ENCODE results near the gene FBLN2.

The FBLN2 gene

DNA sequence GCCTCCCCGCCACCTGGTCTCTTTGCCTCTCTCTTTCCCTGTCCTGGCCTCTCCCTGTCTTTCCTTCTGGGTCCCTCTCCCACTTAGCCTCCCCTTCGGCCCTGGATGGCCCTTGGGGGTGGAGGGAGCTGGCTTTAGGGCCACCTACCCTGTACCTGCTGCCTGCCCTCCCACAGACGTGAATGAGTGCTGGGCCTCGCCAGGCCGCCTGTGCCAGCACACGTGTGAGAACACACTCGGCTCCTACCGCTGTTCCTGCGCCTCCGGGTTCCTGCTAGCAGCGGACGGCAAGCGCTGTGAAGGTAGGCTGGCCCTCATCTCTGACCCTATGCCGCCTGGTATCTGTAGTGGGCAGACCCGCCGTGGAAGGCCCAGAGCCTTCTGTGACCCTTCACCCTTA, 80.7 kb downstream of the FBLN2 start:
- DNase-seq: peak in 1 of 10 donors; percentile 24
- intact Hi-C loops (cut with DNase I): no loop called here

DNA sequence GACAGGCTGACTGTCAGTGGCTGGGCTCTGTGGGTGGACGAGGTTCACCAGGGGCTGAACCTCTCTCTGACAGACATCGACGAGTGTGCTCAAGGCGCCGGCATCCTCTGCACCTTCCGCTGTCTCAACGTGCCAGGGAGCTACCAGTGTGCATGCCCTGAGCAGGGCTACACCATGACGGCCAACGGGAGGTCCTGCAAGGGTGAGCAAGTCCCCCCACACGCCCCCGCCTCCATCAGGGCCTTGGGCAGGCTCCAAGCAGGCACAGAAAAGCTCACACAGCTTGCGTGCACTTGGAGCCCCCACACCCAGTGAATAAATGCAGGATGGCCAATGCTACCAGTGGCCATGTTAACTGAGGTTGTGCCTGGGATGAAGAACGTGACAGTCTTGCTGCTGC, 82.3 kb downstream of the FBLN2 start:
- peak in 1 of 10 donors; percentile 30 for DNase-seq
- intact Hi-C loops (cut with DNase I): no loop called here

DNA sequence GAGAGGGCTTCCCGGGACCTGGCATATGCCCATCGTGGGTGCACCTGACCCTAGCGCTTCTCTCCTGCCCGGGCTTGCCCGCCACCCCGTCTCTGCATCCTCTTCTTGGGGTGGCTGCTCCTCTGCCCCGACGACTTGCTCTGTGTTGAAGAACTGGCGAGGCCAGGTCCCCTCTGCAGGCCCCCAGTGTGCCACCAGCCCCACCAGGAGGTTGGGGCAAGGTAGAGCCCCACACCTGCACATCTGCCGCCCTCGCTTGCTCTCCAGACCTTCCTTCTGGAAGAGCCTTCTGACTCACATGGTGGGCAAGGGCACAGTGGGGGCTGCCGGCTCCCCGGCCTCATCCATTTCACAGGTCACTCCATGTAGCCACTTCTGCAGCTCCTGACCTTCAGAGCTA, 84.3 kb downstream of the FBLN2 start:
- no peak for DNase-seq
- intact Hi-C loops (cut with DNase I): no loop called here

DNA sequence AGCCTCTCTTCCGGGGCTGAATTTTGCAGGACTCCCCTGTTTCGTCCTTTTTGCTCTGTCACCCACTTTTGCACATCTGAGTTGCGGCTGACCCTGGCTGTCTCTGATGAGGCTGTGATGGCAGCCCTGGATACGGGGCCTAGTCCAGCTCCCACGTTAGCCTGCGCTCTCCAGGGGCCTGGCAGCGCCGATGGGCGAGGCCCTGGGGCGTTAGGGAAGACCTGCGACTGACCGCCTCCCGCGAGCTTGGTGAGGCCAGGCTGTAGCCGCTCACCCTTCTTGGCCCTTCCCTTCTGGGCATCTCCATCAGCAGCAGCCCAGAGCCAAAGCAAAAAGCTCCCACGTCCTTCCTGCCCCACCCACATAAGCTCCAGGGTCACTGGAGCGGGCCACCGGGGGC, 85.2 kb downstream of the FBLN2 start:
- no peak for DNase-seq
- intact Hi-C loops (cut with DNase I): no loop called here

DNA sequence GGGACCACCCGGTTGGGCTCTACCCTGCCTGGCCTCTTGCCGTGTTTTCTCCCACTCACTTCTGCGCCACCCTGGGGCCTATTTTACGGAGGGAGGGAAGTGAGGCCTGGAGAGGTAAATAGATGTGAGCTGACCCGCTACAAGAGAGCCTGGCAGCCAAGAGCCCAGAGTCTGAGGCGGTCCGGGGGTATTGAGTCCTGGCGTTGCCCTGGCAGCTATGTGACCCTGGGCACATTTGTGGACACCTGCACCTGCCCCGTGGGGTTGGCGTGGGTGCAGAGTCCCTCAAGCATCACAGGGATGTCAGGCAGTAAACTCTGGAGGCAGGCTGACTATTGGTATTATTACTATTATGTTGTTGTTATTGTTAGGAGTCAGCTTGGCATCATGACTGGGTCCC, 85.7 kb downstream of the FBLN2 start:
- no peak for DNase-seq
- intact Hi-C loops (cut with DNase I): no loop called here

DNA sequence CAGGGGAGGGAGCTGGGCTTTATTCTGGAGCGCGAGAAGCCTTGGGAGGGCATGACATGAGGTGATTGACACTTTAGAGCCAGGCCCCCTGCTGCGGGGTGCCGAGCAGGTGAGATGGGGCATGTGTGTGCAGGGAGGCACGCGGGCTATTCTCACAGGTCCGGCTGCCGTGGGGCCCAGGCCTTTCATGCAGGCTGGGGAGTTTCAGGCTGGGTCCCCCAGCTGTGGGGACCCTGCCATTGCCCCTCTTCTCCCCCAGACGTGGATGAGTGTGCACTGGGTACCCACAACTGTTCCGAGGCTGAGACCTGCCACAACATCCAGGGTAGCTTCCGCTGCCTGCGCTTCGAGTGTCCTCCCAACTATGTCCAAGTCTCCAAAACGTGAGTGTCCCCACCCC, 87.3 kb downstream of the FBLN2 start:
- peak in 1 of 10 donors; percentile 21 for DNase-seq
- intact Hi-C loops (cut with DNase I): no loop called here

DNA sequence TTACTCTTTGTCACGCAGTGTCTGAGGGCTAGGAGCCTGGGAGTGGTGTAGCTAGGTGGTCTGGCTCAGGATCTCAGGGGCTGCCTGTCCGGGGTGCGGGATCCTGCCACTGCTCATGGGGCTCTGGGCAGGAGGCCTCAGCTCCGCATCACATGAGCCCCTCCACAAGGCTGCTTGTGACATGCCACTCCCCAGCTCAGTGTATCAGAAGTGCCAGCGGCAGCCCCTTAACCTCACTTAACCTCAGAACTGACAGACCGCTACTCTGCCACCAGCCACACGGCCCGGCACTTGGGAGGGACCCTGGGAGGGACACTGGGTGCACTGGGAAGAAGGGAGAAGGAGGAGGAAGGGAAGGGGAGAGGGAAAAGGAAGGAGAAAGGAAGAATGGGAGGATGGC, 87.9 kb downstream of the FBLN2 start:
- no peak for DNase-seq
- intact Hi-C loops (cut with DNase I): no loop called here

DNA sequence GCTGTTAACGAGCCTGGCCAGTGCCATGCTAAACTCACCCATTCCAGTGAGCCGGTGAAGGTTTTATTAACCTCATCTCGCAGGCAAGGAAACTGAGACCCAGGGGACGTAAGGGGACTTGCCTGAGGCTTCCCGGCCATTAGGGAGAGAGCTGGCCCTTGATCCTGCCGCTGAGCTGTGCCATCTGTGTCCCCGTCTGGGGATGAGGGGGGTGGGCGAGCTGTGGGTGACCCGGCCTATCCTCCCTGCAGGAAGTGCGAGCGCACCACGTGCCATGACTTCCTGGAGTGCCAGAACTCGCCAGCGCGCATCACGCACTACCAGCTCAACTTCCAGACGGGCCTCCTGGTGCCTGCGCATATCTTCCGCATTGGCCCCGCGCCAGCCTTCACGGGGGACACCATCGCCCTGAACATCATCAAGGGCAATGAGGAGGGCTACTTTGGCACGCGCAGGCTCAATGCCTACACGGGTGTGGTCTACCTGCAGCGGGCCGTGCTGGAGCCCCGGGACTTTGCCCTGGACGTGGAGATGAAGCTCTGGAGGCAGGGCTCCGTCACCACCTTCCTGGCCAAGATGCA, 88.5 kb downstream of the FBLN2 start:
- no peak for DNase-seq
- intact Hi-C loops (cut with DNase I): no loop called here

DNA sequence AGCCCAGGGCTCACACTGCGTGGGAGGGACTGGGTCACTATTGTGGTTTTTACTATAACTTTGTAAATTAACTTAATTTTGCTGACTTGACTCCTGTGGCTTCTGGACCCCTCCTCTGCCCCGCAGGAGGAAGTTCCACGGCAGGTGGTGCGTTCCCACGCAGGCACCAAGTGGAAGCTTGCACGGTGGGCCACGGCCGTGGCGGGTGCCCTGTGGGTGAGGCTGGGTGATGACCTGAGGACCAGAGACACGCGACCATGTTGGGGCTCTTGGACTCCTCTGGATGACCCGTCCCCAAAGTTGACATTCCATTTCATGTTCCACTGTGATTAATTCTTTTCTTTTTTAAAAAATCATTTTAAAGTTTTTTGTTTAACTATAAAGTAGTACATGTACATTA, 89.0 kb downstream of the FBLN2 start:
- no peak for DNase-seq
- intact Hi-C loops (cut with DNase I): no loop called here

DNA sequence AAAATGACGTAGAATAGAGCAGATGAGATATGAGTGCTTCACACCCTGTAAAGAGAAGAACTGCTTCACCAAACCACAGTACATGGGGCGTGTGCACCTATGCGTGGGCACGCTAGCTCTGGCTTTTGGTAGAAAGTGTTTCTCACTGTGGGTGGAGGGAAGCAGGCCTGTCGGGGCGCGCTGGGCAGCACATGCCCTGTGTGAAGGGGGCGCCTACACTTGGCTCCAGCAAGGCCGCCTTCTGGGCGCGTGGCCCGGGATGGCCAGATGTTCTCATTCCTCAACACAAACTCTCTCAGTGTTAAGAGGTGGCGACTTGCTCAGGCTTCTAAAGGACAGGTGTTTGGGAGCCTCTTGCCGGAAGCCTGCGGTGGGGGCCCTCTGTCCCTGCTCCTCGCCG, 90.0 kb downstream of the FBLN2 start:
- peak in 3 of 10 donors; percentile 27 to 78 (median 37) for DNase-seq
- intact Hi-C loops (cut with DNase I): no loop called here

DNA sequence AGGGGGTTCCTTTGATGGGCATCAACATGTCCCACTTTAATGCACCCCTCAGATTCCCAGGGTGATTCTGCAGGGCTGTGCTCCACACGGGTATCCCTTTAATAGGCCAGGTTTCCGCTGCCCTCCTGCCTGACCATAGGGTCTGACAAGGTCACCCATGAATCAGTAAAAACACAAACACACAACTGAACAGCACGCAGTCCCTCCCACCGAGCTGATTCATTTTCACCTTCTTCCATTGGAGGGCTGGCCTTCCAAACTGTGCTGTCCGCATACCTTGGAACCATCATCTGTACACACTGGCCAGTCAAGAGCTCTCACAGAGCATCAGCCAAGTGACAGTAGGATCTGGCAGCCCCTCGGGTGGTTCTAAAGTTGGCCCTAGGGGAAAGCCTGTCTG, 93.7 kb downstream of the FBLN2 start:
- intact Hi-C loops (cut with DNase I): loop anchor here (10.0 kb wide), 1 partner anchor 328 kb away; no protein-coding TSS in a partner anchor

DNA sequence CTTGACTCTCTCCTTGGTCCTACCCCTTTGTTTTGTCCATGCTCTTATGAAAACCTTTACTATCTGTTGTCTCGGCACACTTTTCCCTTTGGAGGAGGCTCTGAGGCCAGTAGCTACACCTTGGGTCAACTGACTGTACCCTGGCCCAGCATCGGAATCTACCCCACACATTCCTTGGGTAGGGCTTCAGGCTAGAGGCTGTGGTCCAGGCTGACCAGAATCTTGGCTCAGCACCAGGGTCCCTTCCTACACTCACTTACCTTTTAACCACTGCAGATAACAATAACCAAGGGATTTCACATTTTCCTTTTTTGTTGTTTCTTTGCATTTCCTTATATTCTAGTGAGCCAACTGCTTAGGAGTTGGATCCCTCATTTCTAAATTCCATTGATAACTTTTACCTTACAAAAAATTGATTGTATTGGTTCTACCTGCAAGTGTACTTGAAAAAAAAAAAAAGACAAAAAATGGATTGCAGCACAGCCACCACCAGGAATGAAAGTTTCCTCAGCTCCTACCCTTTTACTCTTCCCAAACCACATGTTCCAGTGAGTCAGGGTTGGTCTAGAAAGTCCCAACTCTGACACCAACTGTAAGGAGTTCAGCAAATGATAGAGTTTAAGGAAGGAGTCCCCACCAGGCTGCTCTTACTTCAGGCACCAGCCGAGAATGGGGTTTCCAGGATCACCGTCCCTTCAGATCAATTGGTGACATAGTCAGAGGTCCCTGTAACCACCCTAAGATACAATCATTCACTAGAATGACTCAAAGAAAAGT, 95.6 kb downstream of the FBLN2 start:
- intact Hi-C loops (cut with DNase I): loop anchor here (10.0 kb wide), 1 partner anchor 330 kb away; no protein-coding TSS in a partner anchor
- no peak for DNase-seq

More for the DNA sequence above, 93.7 kb downstream of the FBLN2 start:
- DNase-seq: no peak

DNA sequence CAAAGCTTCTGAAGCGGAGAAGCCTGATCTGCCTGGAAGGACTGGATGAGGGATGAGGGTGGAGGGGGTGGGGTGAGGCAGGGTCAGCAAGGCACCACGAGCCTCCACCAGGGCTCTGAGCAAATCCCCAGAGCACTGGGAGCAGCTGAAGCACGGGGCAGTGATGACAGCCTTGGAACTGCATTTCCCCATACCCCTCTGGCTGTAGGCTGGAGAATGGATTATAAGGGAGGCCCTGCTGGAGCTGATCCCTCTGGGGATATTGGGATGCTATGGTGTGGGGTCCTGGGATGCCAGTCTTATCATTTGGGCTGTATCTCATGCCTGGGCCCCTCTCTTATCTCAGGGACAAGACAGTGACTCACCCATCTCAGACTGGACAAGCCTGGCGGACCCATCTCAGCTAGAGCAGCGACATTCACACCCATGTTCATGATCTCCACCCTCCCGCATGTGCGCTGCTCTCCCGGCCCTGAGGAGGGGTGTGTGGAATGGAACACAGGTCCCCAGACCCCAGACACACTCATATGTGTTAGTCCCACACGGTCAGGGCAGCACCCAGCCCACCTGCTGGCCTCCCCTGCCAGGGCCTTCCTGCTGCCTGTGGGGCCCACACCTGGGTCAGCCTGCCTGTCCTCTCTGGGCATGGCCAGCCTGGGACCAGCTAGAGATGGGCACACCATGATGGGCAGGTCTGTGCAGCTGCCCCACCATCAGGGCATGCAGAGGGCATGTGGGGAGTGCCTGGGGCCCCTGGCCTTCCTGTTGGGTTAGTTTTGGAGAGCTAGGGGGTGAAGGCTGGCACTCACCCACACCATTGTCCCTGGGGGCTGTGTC, 97.1 kb downstream of the FBLN2 start:
- DNase-seq: no peak
- intact Hi-C loops (cut with DNase I): loop anchor here (10.0 kb wide), 1 partner anchor 331 kb away; no protein-coding TSS in a partner anchor

DNA sequence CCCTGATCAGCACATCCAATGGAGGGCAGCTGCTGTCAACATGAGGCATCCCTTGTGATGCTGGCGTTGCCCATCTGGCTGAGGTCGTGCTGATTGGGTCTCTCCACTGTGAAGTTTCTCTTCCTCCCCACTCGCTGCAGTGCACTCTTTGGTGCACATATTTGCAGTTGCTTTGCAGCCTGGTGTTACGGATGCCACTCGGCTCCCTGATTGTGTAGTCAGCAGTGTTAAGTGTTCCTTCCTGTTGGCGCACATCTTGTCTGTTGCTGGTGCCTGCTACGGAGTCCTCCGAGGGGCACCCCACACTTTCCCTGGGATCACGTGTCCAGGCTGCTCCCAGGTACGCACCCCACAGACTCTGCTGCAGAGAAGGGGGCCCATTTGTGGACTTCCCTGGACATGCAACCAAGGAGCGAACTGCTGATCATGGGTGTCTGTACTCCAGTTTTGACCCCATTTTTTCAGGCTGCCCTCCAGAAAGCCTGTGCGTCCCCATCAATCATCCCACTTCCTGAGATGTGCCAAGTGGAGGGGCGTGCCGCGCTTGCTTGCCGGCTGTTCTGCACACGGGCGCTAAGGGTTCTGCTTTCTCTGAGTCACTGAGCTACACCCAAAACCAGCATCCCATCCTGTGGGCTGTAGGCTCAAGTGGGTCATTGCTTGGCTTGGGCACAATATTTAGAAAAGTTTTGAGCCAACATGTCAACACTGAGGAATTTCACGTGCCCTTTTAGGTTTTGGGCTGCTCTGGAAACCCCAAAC, 98.6 kb downstream of the FBLN2 start:
- intact Hi-C loops (cut with DNase I): loop anchor here (10.0 kb wide), 1 partner anchor 333 kb away; no protein-coding TSS in a partner anchor
- no peak for DNase-seq

DNA sequence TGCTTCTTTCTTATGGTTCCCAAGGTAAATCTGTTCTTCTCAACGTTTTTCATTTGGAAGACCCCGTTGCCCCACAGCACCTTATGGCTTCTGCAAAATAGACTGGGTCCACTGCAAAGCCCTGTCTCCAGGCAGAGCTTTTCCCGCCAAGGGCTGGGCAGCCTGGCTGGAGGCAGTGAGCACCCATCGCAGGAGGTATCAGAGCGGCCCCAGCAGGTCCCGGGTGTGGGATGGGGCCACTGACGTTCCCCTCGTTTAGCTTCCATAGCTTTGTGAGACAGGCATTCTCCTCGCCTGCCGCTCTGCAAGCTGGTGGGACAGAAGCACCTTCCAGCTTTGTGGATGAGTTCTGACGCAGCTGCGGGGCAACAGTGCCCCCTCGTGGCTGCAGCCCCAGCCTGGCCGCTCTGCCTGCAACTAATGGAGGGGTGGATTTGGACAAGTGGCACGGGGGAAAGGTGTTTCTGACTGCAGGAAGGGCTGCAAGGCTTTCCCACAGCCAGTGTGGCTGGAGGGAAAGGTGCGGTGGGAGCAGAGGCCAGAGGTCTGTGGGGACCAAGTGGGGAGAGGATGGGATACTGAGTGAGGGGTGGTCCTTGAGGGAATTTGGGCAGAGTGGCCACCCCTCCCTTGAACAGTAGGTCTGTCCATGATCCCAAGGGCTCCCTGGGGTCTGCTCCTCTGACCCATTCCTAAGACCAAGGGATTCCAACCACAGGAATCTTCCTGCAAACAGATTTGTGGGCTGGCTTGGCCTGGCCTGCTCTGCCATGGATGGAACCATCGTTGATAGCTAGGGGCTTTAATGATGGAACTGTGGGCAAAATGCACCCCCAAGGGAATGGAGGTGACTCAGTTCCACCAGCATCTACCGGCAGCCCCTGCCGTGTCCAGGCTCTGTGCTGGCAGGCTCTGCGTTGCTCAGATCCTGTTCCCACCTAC, 99.4 kb downstream of the FBLN2 start:
- DNase-seq: peak; percentile 80 to 98 (median 90)
- intact Hi-C loops (cut with DNase I): loop anchor here (10.0 kb wide), 1 partner anchor 334 kb away; no protein-coding TSS in a partner anchor

DNA sequence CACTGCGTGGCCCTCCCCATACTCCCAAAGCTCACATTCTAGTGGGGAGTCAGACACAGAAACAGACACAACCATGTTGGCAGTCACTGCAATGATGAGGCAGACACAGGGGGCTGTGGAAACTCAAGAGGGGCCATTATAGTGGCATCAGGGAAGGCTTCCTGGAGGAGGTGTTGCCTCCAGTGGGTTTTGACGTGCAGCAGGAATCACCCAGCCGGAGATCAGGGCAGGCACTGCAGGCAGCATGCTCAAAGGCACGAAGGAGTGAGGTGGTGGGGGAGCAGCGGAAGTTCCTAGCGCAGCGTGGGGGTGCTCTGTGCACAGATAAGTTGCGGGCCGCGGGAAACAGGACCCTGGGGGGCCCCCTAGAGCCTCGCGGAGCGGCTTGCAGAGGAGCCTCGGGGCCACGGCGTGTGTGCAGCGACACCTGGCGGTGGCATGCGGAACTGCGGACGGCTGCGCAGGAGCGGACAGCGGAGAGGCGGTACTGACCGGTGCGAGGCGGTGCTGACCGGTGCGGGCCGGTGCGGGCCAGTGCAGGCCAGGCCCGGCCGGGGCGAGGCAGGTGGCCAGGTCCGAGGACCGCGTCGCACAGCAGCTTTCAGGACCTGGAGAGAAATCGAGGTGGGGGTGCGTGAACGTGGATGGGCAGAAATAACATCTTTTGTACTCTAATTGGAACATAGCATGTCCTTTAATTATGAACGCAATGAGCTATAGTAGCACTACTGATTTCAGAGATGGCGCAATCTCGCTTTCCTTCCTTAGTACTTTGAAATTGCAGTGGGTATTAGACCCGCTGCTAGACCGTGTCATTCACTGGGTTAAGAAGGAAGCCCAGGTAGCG, 101.5 kb downstream of the FBLN2 start:
- peak; percentile 68 to 98 (median 88) for DNase-seq
- intact Hi-C loops (cut with DNase I): loop anchor here (1.0 to 10.0 kb wide), 4 partner anchors 154 to 656 kb away; no protein-coding TSS in a partner anchor

DNA sequence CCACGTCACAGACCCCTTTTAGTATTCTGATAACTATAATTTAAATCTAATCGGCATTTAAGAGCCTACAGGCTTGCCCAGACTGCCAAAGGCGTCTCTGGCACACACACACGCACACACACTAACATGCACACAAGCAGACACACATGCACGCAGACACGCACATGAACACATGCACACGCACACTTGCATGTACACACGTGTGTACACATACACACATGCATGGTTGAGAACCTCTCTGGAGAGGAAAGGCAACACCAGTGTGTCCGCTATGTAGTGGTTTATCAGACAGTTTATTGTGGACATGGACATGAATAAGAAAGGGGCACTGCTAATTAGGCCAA, 102.1 kb downstream of the FBLN2 start:
- DNase-seq: no peak
- intact Hi-C loops (cut with DNase I): loop anchor here (10.0 kb wide), 2 partner anchors 464 to 656 kb away; no protein-coding TSS in a partner anchor

DNA sequence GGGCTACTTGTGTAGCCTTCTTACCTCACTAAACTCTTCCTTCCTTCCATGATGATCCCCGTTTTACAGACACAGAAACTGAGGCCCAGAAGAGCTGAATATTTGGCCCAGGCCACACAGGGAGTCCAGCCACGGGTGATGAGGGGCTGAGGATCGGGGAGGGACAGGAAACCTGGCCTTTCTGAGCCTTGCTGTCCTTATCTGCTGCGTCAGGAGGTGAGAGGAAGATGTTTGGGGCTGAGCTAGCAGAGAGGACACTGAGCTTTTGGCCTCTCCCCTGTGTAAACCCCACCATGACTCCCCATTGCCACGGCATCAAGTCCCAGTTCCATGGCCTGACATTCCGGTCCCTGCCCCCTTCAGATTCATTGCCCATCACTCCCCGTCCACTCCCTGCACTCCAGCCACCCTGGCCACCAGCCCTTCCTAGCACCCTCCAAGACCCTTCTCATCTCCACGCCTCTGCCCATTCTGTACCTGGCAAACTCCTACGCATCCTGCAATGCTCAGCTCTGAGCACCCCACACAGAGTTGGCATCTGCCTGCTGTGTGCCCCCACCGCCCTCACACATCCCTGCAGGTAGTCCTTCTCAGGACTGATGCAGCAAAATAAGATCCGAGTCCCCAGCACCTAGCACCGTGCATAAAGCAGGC, 103.0 kb downstream of the FBLN2 start:
- intact Hi-C loops (cut with DNase I): loop anchor here (10.0 kb wide), 2 partner anchors 463 to 657 kb away; no protein-coding TSS in a partner anchor
- DNase-seq: no peak
